Spleen (tissue), 11 donors: Measurements from ENCODE around the gene MED8. TPM values are rescaled to one million over a fixed set of nuclear protein-coding genes. Genes with fewer than 3 reads are reported as not detected.
"Not testable (repeated sequence)": the region's sequence is repeated elsewhere in the genome, so short reads cannot be mapped to it uniquely, and the experiment has no call there.

Source experiments
- DNase-seq: peaks from one replicate; pipeline ENCODE4 v3.0.0-alpha.2; 2020
- H3K27ac ChIP-seq, 8 donors: fragments of 200-600 bp; sonication (generic) in 7 of 8; 1 replicate in 4 of 8; 2 replicates in 4 of 8; pipeline versions ENCODE4 v1.5.0 to v1.8.0; 2016 to 2021; ENCODE audit warnings: inconsistent platforms in 4 of 8, mild to moderate bottlenecking in 4 of 8, moderate library complexity in 1 of 8
- H3K27me3 ChIP-seq, 7 donors: fragments of 200-600 bp; sonication (generic) in 6 of 7; replicated peaks in 1 of 7; 1 replicate in 4 of 7; 2 replicates in 3 of 7; pipeline versions ENCODE4 v1.5.0 to v1.8.0; 2016 to 2021; ENCODE audit warnings: inconsistent platforms in 3 of 7, mild to moderate bottlenecking in 1 of 7
- H3K36me3 ChIP-seq, 6 donors: fragments of 200-600 bp; sonication (generic) in 5 of 6; 1 replicate in 4 of 6; 2 replicates in 2 of 6; pipeline versions ENCODE4 v1.5.0 to v1.8.0; 2016 to 2021; ENCODE audit warnings: inconsistent platforms in 2 of 6
- H3K4me1 ChIP-seq, 6 donors: fragments of 200-600 bp; sonication (generic) in 5 of 6; 1 replicate in 3 of 6; 2 replicates in 3 of 6; pipeline versions ENCODE4 v1.5.0 to v1.8.0; 2016 to 2021; ENCODE audit warnings: inconsistent platforms in 3 of 6
- H3K4me3 ChIP-seq, 8 donors: fragments of 200-600 bp; sonication (generic) in 7 of 8; 1 replicate in 4 of 8; 2 replicates in 4 of 8; pipeline versions ENCODE4 v1.5.0 to v1.8.0; 2016 to 2021; ENCODE audit warnings: inconsistent platforms in 4 of 8, mild to moderate bottlenecking in 4 of 8, moderate library complexity in 2 of 8
- H3K9me3 ChIP-seq, 8 donors: fragments of 200-600 bp; sonication (generic) in 7 of 8; 1 replicate in 4 of 8; 2 replicates in 4 of 8; pipeline versions ENCODE4 v1.5.0 to v1.8.0; 2016 to 2021; ENCODE audit warnings: inconsistent platforms in 4 of 8
- POLR2A ChIP-seq, 3 donors: fragments of 450-650 bp; IDR thresholded peaks; one replicate each; pipeline ENCODE4 v1.5.1; 2017; ENCODE audit warnings: antibody characterized with exemption in 3 of 3, mild to moderate bottlenecking in 1 of 3
- POLR2AphosphoS5 ChIP-seq, 3 donors: sonication (generic); formaldehyde crosslinking; IDR thresholded peaks; one replicate each; pipeline ENCODE4 v1.5.1; 2017; ENCODE audit warnings: antibody characterized with exemption in 3 of 3
- WGBS, 5 donors: extraction: QIAGEN DNeasy Blood & Tissue Kit in 3 of 5; methylation state at CpG; one replicate each; pipeline versions ENCODE4 v1.1.5 to v1.1.7; 2013 to 2018; 5-methylcytosine and 5-hydroxymethylcytosine counted together
- intact Hi-C: fragments of 100-400 bp; cut with DNase I; formaldehyde crosslinking; loops from one replicate; pipeline ENCODE4 v1.15.0; 2023; ENCODE audit warnings: low total_unique reads
- polyA plus RNA-seq, 3 donors: library from polyadenylated mRNA; stranded (reverse); fragments of 200-250 nt; gene quantifications; one replicate each; pipeline ENCODE4 v1.2.1, GENCODE V29; 2013
- total RNA-seq, 7 donors: library from RNA; depleted of rRNA in 3 of 7; stranded (reverse); fragments of >200 nt in 3 of 7; fragmentation: NEBNext Ultra II Directional in 4 of 7; extraction: Animal tissue kit (Norgen Biotek cat#: 25700) in 4 of 7; gene quantifications; one replicate each; pipeline versions ENCODE4 v1.1.0 to v1.2.1, GENCODE V29; 2016 to 2021
- TF ChIP-seq, protein P1 (sequence below), 11 experiments: fragments of 200-600 bp in 7 of 11; fragments of 450-650 bp in 4 of 11; sonication (generic) in 4 of 11; IDR thresholded peaks in 8 of 11; conservative IDR thresholded peaks in 3 of 11; 1 replicate in 7 of 11; 2 replicates in 4 of 11; pipeline versions ENCODE4 v1.4.0 to v1.8.0; 2016 to 2021; ENCODE audit warnings: antibody characterized with exemption in 11 of 11, inconsistent platforms in 4 of 11, mild to moderate bottlenecking in 1 of 11
- donor health status: healthy with polysubstance abuse.
- donor health status: DM: no; HTN: no; CAD: no; lungs with moderate emphysema.
- donor health status: DM: no; HTN: no; CAD: no.
- donor health status: Bipolar disorder and iron deficiency.
- donor health status: healthy.
- donor health status: DM: no; HTN: no; CAD: no.
- donor health status: DM: yes; HTN: yes; CAD: no.

The MED8 gene
- total and polyA plus RNA-seq, 10 donors = 18.3 to 38.3 (median 28.2) TPM

DNA sequence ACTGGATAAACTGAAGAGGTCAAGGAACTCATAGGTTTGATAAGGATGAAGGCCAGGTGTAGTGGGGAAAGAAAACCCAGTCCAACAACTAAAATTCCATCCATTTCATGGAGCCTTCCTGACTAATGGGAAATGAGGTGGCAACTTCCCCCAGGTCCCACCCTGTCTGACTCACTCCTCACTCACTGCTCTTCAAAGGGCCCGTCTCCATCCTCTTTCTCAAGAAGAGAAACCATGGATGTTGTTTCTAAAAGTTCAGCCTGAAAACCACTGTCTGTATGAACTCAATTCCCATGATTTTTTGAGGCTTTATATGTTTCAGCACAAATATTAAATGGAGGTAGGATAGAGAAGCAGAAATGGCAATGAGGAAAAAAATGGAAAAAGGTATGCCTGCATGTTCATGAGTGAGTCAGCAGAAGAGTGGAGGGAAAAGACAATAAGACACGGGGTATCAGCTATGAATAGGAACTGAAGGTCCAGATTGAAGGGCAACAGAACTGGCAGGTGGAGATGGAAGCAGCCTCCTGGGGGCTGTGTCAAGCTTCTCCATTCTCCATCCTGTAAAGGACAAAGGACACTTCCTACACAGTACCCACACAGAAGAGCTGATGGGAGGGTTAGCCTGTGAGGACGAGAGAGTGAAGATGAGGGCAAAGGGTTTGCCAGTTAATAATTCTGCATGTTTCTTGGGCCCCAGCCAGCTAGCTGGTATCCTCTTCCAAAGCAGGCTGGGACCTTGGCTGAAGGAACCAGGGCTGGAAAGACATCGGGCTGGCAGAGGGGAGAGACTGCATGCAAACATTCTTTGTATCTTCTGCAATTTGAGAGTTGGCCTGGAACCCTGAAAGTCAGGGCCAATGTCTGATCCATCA is 16.3 kb downstream of the MED8 start:
- 64 to 68% (median 66%) methylated on average over 4 of the region's 4 CpGs for WGBS, 5 donors
- peaks cover 8 to 50% (median 19%) of the 10 kb centered on the region in 6 donors for H3K4me1 ChIP-seq
- H3K27me3 ChIP-seq = no peaks in the 10 kb centered on the region
- no peaks in the 10 kb centered on the region for H3K9me3 ChIP-seq
- H3K4me3 ChIP-seq = no peak overlapping the region
- no peak for DNase-seq
- H3K27ac ChIP-seq = peak overlapping the region in 4 of 8 donors; percentile 13 to 53 (median 26)
- intact Hi-C loops = no loop called here
- H3K36me3 ChIP-seq = peaks cover 0 to 31% (median 0%) of the 10 kb centered on the region in 6 donors
- TF ChIP-seq POLR2AphosphoS5 (IDR thresholded peaks at IDR 0.05) (no peak), POLR2A (IDR thresholded peaks at IDR 0.05) (no peak)
- TF ChIP-seq, protein P1, sequence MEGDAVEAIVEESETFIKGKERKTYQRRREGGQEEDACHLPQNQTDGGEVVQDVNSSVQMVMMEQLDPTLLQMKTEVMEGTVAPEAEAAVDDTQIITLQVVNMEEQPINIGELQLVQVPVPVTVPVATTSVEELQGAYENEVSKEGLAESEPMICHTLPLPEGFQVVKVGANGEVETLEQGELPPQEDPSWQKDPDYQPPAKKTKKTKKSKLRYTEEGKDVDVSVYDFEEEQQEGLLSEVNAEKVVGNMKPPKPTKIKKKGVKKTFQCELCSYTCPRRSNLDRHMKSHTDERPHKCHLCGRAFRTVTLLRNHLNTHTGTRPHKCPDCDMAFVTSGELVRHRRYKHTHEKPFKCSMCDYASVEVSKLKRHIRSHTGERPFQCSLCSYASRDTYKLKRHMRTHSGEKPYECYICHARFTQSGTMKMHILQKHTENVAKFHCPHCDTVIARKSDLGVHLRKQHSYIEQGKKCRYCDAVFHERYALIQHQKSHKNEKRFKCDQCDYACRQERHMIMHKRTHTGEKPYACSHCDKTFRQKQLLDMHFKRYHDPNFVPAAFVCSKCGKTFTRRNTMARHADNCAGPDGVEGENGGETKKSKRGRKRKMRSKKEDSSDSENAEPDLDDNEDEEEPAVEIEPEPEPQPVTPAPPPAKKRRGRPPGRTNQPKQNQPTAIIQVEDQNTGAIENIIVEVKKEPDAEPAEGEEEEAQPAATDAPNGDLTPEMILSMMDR (IDR thresholded peaks at IDR 0.05 in 8 of 11, conservative IDR thresholded peaks at IDR 0.05 in 3 of 11) = no peak

DNA sequence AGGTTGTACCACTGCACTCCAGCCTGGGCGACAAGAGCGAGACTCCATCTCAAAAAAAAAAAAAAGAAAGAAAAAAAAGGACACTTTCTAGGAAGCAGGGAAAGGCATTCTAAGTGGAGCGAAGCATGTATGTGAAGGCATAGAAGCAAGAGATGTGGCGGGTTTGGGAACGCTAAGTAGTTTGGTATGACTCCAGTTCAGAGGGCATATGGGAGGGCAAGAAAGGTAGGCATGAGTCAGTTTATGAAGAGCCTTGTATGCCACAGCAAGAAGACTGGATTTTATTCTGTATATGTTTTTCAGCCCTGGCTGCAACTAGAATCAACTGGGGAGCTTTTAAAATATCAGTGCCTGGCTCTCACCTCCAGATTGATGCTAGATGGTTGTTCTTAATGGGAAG is 17.4 kb downstream of the MED8 start:
- intact Hi-C loops = no loop called here
- peak overlapping the region in 3 of 8 donors; percentile 13 to 53 (median 38) for H3K27ac ChIP-seq
- H3K27me3 ChIP-seq = no peaks in the 10 kb centered on the region
- TF ChIP-seq POLR2A (IDR thresholded peaks at IDR 0.05) (no peak), POLR2AphosphoS5 (IDR thresholded peaks at IDR 0.05) (no peak)
- TF ChIP-seq, protein P1 (IDR thresholded peaks at IDR 0.05 in 8 of 11, conservative IDR thresholded peaks at IDR 0.05 in 3 of 11) = no peak
- 95 to 98% (median 97%) methylated on average over 5 of the region's 5 CpGs for WGBS, 5 donors
- H3K36me3 ChIP-seq = peaks cover 0 to 24% (median 0%) of the 10 kb centered on the region in 6 donors
- H3K4me3 ChIP-seq = no peak overlapping the region
- peaks cover 8 to 54% (median 19%) of the 10 kb centered on the region in 6 donors for H3K4me1 ChIP-seq
- DNase-seq = no peak
- no peaks in the 10 kb centered on the region for H3K9me3 ChIP-seq

DNA sequence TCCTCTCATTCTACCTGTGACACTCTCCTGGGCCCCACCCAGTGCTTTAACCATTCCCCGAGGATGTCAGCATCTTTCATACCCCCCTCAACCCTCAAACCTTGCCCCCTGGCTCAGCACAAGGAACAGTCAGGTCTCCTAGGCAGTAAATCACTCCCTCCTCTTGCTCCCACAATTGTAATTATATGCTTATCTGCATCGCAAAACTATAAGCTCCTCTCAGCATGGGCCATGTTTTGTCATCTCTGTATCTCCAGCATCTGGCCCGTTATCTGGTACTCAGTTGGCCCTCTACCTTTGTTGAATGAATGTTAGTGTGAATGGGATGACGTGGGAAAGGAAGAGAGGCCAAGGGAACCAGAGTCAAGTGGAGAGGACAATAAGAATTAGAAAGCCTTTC is 19.0 kb downstream of the MED8 start:
- H3K4me1 ChIP-seq = peaks cover 16 to 71% (median 35%) of the 10 kb centered on the region in 6 donors

DNA sequence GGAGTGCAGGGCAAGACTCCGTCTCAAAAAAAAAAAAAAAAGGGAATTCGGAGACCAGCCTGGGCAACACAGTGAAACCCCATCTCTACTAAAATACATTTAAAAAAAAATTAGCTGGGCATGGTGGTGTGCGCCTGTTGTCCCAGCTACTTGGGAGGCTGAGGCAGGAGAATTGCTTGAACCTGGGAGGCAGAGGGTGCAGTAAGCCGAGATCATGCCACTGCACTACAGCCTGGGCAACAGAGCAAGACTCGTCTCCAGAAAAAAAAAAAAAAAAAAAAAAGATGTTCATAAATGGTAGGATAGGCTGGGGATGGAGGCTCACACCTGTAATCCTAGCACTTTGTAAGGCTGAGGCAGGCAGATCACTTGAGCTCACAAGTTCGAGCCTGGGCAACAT is 19.8 kb downstream of the MED8 start:
- H3K27me3 ChIP-seq, H3K27ac ChIP-seq, DNase-seq, H3K9me3 ChIP-seq, H3K4me3 ChIP-seq, intact Hi-C loops: not testable (repeated sequence)
- Histone ChIP-seq H3K4me1 (peaks cover 16 to 76% (median 41%) of the 10 kb centered on the region in 6 donors), H3K36me3 (peaks cover under 1 to 33% (median 6%) of the 10 kb centered on the region in 6 donors)
- 95 to 99% (median 95%) methylated on average over 6 of the region's 6 CpGs for WGBS, 5 donors

More for the DNA sequence above, 19.0 kb downstream of the MED8 start:
- Histone ChIP-seq H3K4me3 (no peak overlapping the region), H3K36me3 (peaks cover 0 to 25% (median 0%) of the 10 kb centered on the region in 6 donors), H3K27me3 (no peaks in the 10 kb centered on the region), H3K9me3 (no peaks in the 10 kb centered on the region), H3K27ac (no peak overlapping the region)
- 74 to 89% (median 84%) methylated on average over 4 of the region's 4 CpGs for WGBS, 5 donors
- TF ChIP-seq POLR2A (IDR thresholded peaks at IDR 0.05) (no peak), POLR2AphosphoS5 (IDR thresholded peaks at IDR 0.05) (no peak)
- TF ChIP-seq, protein P1 (IDR thresholded peaks at IDR 0.05 in 8 of 11, conservative IDR thresholded peaks at IDR 0.05 in 3 of 11) = no peak
- DNase-seq = no peak
- intact Hi-C loops = no loop called here
